WERI-Rb-1 (cell line): Measurements from ENCODE around the gene ARMC9.
"Not testable (repeated sequence)": the region's sequence is repeated elsewhere in the genome, so short reads cannot be mapped to it uniquely, and the experiment has no call there.

Experiments
- DNase-seq: peaks from one replicate; pipeline ENCODE4 v3.0.0-alpha.2; 2020
- H3K27ac ChIP-seq: fragments of 250-450 bp; sonication (Bioruptor Pico); 2 replicates; pipeline ENCODE4 v1.5.1; 2020; ENCODE audit warnings: mild to moderate bottlenecking, moderate library complexity
- H3K27me3 ChIP-seq: fragments of 250-450 bp; sonication (Bioruptor Pico); 2 replicates; pipeline ENCODE4 v1.5.1; 2021; ENCODE audit warnings: mild to moderate bottlenecking, low read depth, moderate library complexity; ENCODE audit not compliant: insufficient read depth, severe bottlenecking
- H3K36me3 ChIP-seq: fragments of 250-450 bp; sonication (Bioruptor Pico); 2 replicates; pipeline ENCODE4 v1.5.1; 2020; ENCODE audit warnings: mild to moderate bottlenecking, moderate library complexity
- H3K4me3 ChIP-seq: 2 replicates; pipeline ENCODE4 v1.5.1; 2011; ENCODE audit warnings: low read depth, mild to moderate bottlenecking, control low read depth, low read length
- H3K9me3 ChIP-seq: fragments of 250-450 bp; sonication (Bioruptor Pico); 2 replicates; pipeline ENCODE4 v1.5.1; 2021; ENCODE audit warnings: mild to moderate bottlenecking, moderate library complexity; ENCODE audit not compliant: severe bottlenecking
- TF ChIP-seq, protein P1 (sequence below): IDR thresholded peaks from 2 replicates; pipeline ENCODE4 v1.5.1; 2011; ENCODE audit warnings: low read depth, mild to moderate bottlenecking, control low read depth, inconsistent platforms, low read length

ARMC9 gene

GRCh38 chr2:231299267-231299666 is 100.8 kb downstream of the ARMC9 start:
- TF ChIP-seq, protein P1, sequence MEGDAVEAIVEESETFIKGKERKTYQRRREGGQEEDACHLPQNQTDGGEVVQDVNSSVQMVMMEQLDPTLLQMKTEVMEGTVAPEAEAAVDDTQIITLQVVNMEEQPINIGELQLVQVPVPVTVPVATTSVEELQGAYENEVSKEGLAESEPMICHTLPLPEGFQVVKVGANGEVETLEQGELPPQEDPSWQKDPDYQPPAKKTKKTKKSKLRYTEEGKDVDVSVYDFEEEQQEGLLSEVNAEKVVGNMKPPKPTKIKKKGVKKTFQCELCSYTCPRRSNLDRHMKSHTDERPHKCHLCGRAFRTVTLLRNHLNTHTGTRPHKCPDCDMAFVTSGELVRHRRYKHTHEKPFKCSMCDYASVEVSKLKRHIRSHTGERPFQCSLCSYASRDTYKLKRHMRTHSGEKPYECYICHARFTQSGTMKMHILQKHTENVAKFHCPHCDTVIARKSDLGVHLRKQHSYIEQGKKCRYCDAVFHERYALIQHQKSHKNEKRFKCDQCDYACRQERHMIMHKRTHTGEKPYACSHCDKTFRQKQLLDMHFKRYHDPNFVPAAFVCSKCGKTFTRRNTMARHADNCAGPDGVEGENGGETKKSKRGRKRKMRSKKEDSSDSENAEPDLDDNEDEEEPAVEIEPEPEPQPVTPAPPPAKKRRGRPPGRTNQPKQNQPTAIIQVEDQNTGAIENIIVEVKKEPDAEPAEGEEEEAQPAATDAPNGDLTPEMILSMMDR, result no peak
- Histone ChIP-seq H3K9me3 (no peaks in the 10 kb centered on the region), H3K27me3 (no peaks in the 10 kb centered on the region), H3K27ac (no peak overlapping the region), H3K36me3 (peaks cover 3% of the 10 kb centered on the region; the same call in 1 of the 2 replicates), H3K4me3 (no peak overlapping the region)
- no peak for DNase-seq

DNA sequence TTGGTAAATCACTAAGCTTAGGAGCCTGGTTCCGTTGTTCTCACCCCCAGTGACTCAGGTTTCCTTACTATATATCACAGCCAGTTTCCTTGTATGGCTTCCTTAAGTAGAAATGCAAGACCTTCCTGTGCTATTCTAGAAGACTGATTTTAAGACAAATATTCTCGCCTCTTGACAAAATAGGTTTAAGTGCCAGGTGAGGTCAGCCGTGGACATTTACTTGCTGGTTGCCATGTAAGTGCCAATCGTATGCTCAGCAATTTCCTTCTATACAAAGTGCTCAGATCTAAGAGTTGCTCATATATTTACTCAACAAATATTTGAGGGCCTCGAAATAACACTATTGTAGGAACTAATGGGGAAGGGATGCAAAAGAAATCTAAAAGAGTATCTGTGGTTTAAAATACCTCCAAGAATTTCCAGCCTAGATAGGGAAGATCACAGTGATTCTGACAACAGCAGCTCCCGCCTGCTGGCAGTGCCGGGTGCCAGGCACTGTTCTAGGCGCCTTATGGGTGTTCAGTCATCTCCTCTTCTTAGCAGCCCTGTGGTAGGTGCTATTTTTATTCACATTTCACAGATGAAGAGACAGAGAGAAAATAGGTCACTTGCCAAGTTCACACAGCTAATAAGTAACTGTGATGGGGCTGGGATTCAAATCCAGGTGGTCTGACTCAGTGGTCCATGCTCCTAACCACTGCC is 101.7 kb downstream of the ARMC9 start:
- Histone ChIP-seq H3K9me3 (no peaks in the 10 kb centered on the region), H3K27ac (no peak overlapping the region), H3K27me3 (no peaks in the 10 kb centered on the region), H3K36me3 (peaks cover 3% of the 10 kb centered on the region; the same call in 1 of the 2 replicates), H3K4me3 (no peak overlapping the region)
- no peak for DNase-seq
- TF ChIP-seq, protein P1, result no peak

DNA sequence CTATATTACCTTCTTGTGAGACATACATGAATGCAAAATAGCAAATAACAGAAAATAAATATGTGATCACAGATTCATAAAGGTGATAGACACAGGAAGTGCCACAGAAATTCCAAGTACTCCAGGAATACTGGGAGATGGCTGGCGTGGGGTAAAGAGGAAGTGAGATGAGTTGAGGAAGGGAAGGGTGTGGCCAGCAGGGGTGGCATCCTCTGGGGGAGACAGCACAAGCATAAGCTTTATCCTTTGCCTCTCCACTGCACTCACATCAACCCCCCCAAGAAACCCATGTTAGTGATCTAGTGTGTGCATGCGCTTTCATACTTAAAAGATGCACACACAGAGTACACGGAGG is 102.3 kb downstream of the ARMC9 start:
- H3K9me3 ChIP-seq, result no peaks in the 10 kb centered on the region
- no peak for DNase-seq
- TF ChIP-seq, protein P1, result no peak
- H3K27ac ChIP-seq, result no peak overlapping the region
- no peak overlapping the region for H3K4me3 ChIP-seq
- peaks cover 3% of the 10 kb centered on the region; the same call in 1 of the 2 replicates for H3K36me3 ChIP-seq
- no peaks in the 10 kb centered on the region for H3K27me3 ChIP-seq

DNA sequence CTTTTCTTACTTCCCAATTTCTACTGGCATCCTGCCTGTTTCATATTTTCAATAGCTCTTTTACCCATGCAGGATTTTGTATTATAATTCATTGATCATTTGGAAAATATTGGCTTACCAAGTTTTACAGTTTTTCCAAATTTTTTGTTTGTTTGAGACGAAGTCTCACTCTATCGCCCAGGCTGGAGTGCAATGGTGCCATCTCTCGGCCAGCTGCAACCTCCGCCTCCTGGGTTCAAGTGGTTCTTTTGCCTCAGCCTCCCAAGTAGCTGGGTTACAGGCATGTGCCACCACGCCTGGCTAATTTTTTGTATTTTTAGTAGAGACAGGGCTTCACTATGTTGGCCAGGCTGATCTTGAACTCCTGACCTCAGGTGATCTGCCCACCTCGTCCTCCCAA is 105.8 kb downstream of the ARMC9 start:
- not testable (repeated sequence) for H3K4me3 ChIP-seq, H3K9me3 ChIP-seq, H3K27me3 ChIP-seq, H3K27ac ChIP-seq, DNase-seq, H3K36me3 ChIP-seq

DNA sequence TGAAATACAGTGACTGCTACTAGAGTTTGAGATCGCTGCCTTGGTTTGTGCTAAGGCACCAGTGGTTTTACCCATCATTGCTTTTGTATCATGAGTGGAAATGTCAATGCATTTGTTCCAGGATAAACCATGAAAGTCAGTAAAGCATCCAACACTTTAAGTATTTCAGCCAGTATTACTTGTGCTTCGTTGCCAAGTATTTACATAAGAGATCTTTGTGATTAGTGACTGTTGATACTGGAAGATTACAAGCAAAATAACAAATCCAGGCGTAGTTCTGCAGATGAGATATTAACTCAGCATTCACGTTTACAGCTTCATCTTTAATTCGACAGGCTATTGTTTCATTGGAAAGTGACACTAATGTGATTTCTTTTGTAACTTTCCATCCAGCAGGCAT is 106.8 kb downstream of the ARMC9 start:
- DNase-seq, result no peak
- TF ChIP-seq, protein P1, result no peak
- H3K27ac ChIP-seq, result no peak overlapping the region
- H3K27me3 ChIP-seq, result no peaks in the 10 kb centered on the region
- no peaks in the 10 kb centered on the region for H3K9me3 ChIP-seq
- no peak overlapping the region for H3K4me3 ChIP-seq
- H3K36me3 ChIP-seq, result no peaks in the 10 kb centered on the region

- TF ChIP-seq, protein P1, result no peak
- no peak for DNase-seq
These were observed 108.5 kb downstream of the ARMC9 start for GRCh38 chr2:231306791-231307393.

More at GRCh38 chr2:231306791-231307393, 108.5 kb downstream of the ARMC9 start:
- no peak overlapping the region for H3K27ac ChIP-seq
- no peak overlapping the region for H3K4me3 ChIP-seq
- H3K9me3 ChIP-seq, result no peaks in the 10 kb centered on the region
- H3K27me3 ChIP-seq, result no peaks in the 10 kb centered on the region
- H3K36me3 ChIP-seq, result no peaks in the 10 kb centered on the region
